Subcutaneous adipose tissue (tissue), 4 donors: ENCODE data around the gene SNX10. TPM values are rescaled to one million over a fixed set of nuclear protein-coding genes. Genes with fewer than 3 reads are reported as not detected.

Experiments used
- total RNA-seq, 4 donors: library from RNA; depleted of rRNA; stranded (reverse); fragments of >200 nt; gene quantifications; one replicate each; pipeline ENCODE4 v1.1.0, GENCODE V29; 2016
- TF ChIP-seq, protein P1 (sequence below): fragments of 450-650 bp; IDR thresholded peaks from one replicate; pipeline ENCODE4 v1.5.1; 2016; ENCODE audit warnings: low read depth, mild to moderate bottlenecking, control low read depth, antibody characterized with exemption, moderate library complexity

The SNX10 gene
- total RNA-seq, 4 donors from 2014 or later = 23.9 to 150 (median 68.6) TPM

DNA sequence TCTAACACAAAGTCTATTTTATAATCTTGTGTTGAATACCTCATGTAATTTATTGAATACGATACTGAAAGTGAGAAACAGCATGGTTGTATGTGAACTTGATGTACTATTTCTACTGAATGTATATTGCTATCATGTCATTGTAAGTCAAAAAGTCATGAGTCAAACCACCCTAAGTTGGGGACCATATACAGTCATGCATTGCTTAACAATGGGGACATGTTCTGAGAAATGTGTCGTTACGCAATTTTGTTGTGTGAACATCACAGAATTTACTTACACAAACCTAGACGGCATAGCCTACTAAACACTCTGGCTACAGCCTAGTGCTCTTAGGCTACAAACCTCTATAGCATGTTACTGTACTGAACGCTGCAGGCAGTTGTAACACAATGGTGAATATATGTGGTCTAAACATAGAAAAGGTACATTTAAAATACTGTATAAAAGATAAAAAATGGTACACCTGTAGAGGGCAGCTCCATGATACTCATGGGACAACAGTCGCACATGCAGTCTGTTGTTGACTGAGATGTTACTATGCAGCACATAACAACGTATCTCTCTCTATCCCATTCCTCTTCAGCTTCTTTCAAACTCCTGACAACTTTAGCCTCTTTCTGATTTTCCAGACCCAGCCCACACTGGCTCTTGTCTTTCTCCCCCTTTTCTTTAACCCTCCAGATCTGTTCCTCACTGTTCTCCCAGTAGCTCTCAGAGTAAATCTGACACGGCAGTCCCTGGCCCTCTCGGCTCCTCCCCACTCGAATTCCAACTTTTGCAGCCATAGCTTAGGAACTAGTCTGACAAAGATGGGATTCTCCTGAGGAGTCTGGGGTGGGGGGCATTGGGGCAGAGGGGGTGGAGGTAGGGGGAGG, 90.1 kb downstream of the SNX10 start:
- TF ChIP-seq, protein P1, sequence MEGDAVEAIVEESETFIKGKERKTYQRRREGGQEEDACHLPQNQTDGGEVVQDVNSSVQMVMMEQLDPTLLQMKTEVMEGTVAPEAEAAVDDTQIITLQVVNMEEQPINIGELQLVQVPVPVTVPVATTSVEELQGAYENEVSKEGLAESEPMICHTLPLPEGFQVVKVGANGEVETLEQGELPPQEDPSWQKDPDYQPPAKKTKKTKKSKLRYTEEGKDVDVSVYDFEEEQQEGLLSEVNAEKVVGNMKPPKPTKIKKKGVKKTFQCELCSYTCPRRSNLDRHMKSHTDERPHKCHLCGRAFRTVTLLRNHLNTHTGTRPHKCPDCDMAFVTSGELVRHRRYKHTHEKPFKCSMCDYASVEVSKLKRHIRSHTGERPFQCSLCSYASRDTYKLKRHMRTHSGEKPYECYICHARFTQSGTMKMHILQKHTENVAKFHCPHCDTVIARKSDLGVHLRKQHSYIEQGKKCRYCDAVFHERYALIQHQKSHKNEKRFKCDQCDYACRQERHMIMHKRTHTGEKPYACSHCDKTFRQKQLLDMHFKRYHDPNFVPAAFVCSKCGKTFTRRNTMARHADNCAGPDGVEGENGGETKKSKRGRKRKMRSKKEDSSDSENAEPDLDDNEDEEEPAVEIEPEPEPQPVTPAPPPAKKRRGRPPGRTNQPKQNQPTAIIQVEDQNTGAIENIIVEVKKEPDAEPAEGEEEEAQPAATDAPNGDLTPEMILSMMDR = no peak

DNA sequence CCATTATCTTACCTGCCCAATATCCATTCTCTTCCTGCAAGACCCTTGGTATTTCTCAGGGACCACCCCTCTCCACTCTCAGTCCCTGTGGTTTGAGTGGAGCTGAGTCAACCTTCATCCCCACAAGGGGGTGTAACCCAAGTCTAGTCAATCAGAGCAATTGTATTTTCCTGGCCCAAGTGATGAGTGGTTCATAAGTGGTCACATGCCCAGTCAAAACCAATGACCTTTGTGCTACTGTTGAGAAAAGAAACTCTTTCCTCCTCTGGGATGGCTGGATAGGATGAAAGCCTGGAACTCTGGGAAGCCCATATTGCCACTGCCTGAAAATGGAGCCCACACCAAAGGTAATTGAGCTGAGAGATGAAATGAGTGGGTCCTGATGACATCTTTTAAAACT, 93.6 kb downstream of the SNX10 start:
- TF ChIP-seq, protein P1 = no peak

DNA sequence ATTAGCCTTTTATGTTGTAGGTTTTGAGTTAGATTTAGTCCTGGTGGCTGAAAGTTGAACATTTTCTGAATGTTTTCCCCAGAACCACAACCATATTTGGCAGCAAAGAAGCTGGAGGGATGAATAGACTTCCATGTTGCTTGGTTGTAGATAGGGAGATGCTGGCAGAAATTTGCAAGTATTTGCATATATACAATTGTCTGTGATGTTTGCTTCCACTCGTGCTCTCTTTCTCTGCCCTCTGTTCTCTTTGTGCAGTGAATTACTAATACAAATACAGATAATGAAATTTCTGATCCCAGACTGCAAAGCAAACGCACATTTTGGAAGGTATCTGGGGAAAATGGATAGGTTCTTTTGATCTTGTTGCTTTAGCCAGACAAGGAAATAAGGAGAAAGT, 96.1 kb downstream of the SNX10 start:
- TF ChIP-seq, protein P1 = no peak

DNA sequence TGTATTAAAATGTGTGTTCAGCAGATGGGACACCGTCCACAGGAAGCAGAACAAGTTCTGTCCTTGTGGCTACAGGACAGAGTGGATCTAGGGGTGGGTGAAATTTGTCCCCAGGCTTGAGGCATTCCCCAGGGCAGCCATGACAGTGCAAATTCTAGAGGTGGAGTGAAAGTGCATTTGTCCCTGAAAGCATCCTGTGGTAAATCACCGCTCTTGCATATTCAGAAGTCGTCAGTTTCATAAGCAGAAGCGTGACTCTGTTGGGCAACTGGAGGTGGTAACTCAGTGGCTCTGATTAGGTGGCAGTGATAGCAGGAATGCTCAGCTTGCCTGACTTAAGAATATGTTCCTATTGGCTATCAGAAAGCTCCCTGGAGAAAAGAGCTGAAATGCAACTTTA, 96.6 kb downstream of the SNX10 start:
- TF ChIP-seq, protein P1 = no peak

DNA sequence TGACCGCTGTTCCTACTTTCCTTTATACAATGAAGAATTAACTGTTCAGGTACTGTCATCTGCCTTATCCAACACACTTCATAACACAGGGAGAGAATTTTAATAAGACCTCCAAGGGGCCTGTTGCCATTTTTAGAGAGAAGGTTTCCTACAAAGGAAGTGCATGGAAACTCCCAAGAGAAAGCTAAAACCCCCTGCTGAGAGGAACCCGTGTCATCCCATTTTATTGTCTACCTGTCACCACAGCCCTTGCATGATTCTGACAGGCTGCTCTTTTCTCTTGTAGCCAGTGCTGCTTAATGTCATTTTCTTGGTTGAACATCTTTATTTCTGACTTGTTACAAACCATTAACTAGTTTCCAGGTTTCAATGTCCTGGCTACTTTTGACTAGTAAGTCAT, 98.4 kb downstream of the SNX10 start:
- TF ChIP-seq, protein P1 = no peak

DNA sequence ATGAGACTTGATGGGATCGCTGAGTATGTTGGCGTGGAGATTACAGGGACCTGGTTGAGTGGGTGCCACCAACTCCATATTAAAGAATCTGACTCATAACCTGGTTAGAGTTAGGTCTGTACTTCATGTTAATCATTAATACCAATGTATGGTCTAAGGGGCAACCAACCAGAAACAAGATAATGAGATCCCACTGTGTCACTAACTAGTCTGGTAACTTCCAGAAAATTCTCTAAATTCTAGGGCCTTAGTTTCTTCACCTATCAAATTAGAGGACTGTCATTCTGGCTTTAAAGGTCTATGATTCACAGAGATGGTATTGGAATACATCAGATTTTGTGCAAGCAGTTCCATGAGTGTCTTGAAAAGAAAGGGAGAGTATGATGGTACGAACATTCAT, 102.2 kb downstream of the SNX10 start:
- TF ChIP-seq, protein P1 = no peak

DNA sequence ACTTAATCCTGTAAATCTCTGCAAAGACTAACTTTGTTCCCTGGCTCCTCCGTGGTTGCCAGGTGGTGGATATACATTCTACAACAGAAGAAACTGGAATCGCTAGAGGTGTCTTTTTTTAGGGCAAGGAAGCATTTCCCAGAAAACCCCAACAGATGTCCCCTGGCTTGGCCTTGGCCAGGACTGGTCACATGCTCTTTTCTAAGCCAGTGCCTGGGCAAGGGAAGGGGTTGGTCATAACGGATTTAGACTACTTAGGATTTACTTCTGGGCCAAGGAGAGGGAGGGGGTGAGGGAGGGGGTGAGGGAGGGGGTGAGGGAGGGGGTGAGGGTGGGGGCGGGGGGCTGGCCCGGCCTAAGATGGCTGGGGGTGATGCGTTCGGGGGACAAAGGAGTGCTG, 105.7 kb downstream of the SNX10 start:
- TF ChIP-seq, protein P1 = no peak
